Measurements from ENCODE around the gene SLIT1. TPM values are rescaled to one million over a fixed set of nuclear protein-coding genes. Genes with fewer than 3 reads are reported as not detected.

The SLIT1 gene
- total RNA-seq, 1 donor from 2014 or later = 55.7 TPM

DNA sequence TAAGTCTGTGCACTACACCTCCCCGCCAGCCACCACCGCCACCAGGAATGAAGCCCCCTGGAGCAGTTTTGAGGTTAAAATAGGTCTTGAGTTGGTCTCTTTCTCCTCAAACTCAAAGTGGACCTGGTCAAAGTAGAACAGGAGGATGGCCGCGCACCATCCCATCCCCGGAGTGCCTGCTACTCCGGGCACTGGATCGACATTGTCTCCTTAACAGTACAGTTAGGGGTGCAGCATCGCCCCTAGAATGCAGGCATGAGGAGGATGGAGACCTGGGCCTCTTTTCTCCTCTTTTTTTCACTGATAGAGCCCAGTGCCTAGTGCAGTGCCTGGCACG, 145.5 kb downstream of the SLIT1 start:
- Mint-ChIP-seq H3K9me3 (no peaks in the 10 kb centered on the region), H3K36me3 (no peaks in the 10 kb centered on the region), H3K4me3 (no peak overlapping the region), H3K4me1 (ENCODE audit: unreplicated experiment) (peaks cover 12% of the 10 kb centered on the region), H3K27ac (no peak overlapping the region), H3K27me3 (peaks cover 14% of the 10 kb centered on the region)
- DNase-seq (ENCODE audit: extremely low spot score, unreplicated experiment) = no peak
- TF ChIP-seq, protein P1, sequence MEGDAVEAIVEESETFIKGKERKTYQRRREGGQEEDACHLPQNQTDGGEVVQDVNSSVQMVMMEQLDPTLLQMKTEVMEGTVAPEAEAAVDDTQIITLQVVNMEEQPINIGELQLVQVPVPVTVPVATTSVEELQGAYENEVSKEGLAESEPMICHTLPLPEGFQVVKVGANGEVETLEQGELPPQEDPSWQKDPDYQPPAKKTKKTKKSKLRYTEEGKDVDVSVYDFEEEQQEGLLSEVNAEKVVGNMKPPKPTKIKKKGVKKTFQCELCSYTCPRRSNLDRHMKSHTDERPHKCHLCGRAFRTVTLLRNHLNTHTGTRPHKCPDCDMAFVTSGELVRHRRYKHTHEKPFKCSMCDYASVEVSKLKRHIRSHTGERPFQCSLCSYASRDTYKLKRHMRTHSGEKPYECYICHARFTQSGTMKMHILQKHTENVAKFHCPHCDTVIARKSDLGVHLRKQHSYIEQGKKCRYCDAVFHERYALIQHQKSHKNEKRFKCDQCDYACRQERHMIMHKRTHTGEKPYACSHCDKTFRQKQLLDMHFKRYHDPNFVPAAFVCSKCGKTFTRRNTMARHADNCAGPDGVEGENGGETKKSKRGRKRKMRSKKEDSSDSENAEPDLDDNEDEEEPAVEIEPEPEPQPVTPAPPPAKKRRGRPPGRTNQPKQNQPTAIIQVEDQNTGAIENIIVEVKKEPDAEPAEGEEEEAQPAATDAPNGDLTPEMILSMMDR (conservative IDR thresholded peaks at IDR 0.05) = no peak

DNA sequence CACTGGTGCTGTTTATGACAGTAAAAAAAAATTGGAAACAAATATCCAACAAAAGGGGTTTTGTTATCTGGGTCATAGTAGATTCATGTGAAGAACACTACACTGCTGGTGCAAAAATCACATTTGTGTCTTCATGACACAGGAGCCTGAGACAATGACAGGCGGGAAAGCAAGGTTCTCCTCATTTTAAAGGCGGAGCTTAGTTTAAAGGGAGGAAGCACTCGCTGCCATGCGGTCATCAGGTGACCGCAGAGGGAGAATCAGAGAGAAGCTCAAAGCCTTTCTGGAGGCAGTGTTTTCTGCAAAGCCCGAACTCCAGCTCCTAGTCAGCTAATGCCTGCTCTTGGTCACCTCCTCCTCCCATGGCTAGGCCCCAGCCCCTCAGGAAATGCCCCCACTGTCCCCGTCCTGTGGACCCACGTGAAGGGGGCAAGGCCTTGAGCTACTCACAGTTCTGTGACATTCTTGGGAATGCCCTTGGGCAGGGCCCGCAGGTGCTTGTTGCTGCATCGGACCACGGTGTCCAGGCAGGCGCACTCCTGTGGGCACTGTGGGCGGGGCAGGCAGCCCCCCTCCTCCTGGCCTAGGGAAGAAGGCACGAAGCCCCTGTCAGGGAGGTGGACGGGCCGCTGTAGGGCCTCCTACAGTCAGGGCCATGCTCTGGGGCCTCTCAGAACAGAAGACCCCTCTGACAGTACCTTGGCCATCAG, 146.1 kb downstream of the SLIT1 start:
- TF ChIP-seq, protein P1 (conservative IDR thresholded peaks at IDR 0.05) = no peak
- H3K4me3 Mint-ChIP-seq = no peak overlapping the region
- no peaks in the 10 kb centered on the region for H3K36me3 Mint-ChIP-seq
- H3K9me3 Mint-ChIP-seq = no peaks in the 10 kb centered on the region
- peaks cover 16% of the 10 kb centered on the region for H3K27me3 Mint-ChIP-seq
- no peak overlapping the region for H3K27ac Mint-ChIP-seq
- no peak for DNase-seq (ENCODE audit: extremely low spot score, unreplicated experiment)
- H3K4me1 Mint-ChIP-seq (ENCODE audit: unreplicated experiment) = peaks cover 12% of the 10 kb centered on the region

DNA sequence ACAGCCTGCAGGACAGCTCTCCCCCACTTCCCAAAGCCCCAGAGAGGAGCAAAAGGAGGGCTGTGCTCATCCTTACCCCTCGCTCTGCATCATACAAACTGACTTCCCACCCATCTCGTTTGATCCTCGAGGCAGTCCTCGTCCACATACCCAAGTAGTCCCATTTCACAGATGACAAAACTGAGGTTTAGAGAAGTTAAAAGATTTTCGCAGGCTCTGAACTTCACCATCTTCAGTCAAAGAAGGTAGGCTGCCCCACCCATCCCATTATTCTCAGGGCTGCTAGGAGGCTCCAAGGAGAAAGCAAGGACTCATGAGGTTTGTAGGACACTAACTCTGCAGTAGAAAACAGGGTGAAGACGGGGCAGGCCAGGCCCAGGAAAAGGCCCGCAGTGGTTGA, 147.1 kb downstream of the SLIT1 start:
- TF ChIP-seq, protein P1 (conservative IDR thresholded peaks at IDR 0.05) = no peak
- no peak for DNase-seq (ENCODE audit: extremely low spot score, unreplicated experiment)
- Mint-ChIP-seq H3K27ac (no peak overlapping the region), H3K4me3 (no peak overlapping the region), H3K4me1 (ENCODE audit: unreplicated experiment) (peaks cover 12% of the 10 kb centered on the region), H3K27me3 (peaks cover 16% of the 10 kb centered on the region), H3K9me3 (no peaks in the 10 kb centered on the region), H3K36me3 (no peaks in the 10 kb centered on the region)

DNA sequence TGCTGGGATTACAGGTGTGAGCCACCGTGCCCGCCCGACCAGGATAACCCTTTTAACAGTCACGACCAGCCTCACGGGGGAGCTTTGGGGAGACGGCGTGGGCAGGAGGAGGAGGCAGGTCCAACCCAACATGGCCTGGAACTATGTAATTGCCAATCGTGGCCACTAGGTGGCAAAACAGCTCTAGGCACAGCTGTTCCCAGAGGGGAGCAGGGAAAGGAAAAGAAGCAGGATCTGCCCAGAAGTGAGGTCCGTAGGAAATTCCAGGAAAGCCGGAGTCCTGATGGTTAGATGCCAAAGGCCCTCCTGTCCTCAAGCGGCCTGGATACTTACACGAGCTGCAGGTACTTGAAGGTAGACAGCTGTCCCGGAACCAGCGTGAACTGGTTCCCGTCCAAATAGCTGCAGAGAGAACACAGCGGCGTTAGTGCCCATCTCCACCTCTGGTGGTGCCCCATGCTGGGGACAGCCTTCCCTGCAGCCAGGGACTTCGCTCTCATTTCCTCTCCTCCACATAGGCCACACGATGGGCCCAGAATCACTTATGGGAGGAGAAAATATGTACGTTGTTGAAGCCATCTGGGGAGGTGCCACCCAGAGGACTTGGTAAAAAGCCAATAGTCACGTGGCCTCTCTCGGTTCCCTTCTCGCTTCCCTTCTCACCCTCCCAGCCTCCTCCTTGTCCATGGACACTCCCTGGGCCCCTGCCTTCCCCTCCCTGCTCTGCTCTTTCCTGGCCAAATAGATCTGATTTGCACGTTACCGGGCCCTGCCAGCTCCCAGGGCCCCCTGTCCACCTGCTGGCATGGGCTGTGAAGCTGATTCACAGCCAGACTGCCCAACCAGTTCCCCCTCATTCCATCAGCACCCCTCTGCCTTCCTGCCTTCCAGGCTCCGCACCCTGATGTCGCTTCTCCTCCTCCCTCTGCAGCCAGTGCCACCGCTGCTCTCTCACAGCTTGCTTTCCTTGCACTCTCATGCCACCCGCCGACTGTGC, 148.1 kb downstream of the SLIT1 start:
- Mint-ChIP-seq H3K9me3 (no peaks in the 10 kb centered on the region), H3K27me3 (peaks cover 16% of the 10 kb centered on the region), H3K27ac (no peak overlapping the region), H3K4me1 (ENCODE audit: unreplicated experiment) (peaks cover 12% of the 10 kb centered on the region), H3K4me3 (no peak overlapping the region), H3K36me3 (no peaks in the 10 kb centered on the region)
- TF ChIP-seq, protein P1 (conservative IDR thresholded peaks at IDR 0.05) = peak; percentile 92
- no peak for DNase-seq (ENCODE audit: extremely low spot score, unreplicated experiment)

DNA sequence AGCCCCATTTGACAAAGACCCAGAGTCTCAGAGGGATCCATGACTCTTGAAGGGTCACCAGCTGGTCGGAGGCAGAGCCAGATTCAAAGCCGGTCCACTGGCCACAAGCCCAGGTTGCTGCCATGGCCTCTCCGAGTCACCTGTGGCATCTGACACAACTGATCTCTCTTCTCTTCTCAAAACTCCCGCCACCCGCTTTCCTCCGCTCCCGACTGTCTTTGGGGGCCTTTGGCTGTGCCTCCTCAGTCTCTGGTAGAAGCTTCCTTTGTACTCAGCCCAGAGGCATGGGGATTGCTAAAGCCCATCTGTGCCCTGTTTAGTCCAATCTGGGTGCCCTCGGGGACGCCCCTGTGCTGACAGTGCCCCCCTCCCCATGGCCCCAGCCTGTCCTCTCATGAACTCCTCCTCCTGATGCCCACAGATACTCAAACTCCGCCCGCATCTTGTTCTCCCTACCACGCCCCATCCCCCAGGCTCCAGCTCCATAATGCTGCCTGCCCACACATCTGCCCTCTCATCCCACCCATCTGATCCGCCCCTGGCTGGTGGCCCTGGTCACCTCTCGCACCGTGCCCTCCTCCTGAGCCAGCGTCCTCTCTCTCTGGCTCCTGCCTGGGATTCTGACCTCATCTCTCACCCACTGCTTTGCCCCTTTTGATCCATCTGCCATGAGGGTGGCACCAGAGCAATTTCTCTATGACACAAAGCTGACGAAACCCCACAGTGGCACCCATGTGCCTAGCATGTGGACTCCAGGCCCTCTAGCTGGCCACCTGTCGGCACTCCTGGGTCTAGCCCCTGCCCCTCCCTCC, 150.6 kb downstream of the SLIT1 start:
- TF ChIP-seq, protein P1 (conservative IDR thresholded peaks at IDR 0.05) = no peak
- H3K27me3 Mint-ChIP-seq = peaks cover 16% of the 10 kb centered on the region
- H3K27ac Mint-ChIP-seq = no peak overlapping the region
- H3K36me3 Mint-ChIP-seq = no peaks in the 10 kb centered on the region
- peaks cover 12% of the 10 kb centered on the region for H3K4me1 Mint-ChIP-seq (ENCODE audit: unreplicated experiment)
- H3K4me3 Mint-ChIP-seq = no peak overlapping the region
- H3K9me3 Mint-ChIP-seq = no peaks in the 10 kb centered on the region
- no peak for DNase-seq (ENCODE audit: extremely low spot score, unreplicated experiment)
